Endodermal cell (in vitro differentiated cells): ENCODE results near the gene SLC35F1. TPM values are rescaled to one million over a fixed set of nuclear protein-coding genes. Genes with fewer than 3 reads are reported as not detected.

Source experiments
- DNase-seq: peaks from one replicate; pipeline ENCODE4 v3.0.0-alpha.2; 2017
- H3K27ac ChIP-seq: 2 replicates; pipeline ENCODE4 v1.5.1; 2013; ENCODE audit warnings: mild to moderate bottlenecking, low read depth, low read length, moderate library complexity
- H3K27me3 ChIP-seq: 2 replicates; pipeline ENCODE4 v1.6.1; 2013; ENCODE audit warnings: mild to moderate bottlenecking, low read length, moderate library complexity; ENCODE audit not compliant: insufficient read depth, control insufficient read depth, poor library complexity, severe bottlenecking
- H3K36me3 ChIP-seq: 2 replicates; pipeline ENCODE4 v1.7.0; 2013; ENCODE audit warnings: mild to moderate bottlenecking, low read length, moderate library complexity; ENCODE audit not compliant: control insufficient read depth, insufficient read depth
- H3K4me1 ChIP-seq: one replicate; pipeline ENCODE4 v1.7.0; 2013; ENCODE audit warnings: low read length; ENCODE audit not compliant: control insufficient read depth, insufficient read depth
- H3K4me3 ChIP-seq: 2 replicates; pipeline ENCODE4 v1.5.1; 2013; ENCODE audit warnings: mild to moderate bottlenecking, low read length, moderate library complexity
- H3K9ac ChIP-seq: 2 replicates; pipeline ENCODE4 v1.6.1; 2013; ENCODE audit warnings: mild to moderate bottlenecking, low read length, moderate library complexity; ENCODE audit not compliant: poor library complexity, severe bottlenecking; ENCODE audit errors: extremely low read depth
- H3K9me3 ChIP-seq: 2 replicates; pipeline ENCODE4 v1.6.1; 2013; ENCODE audit warnings: mild to moderate bottlenecking, low read length, moderate library complexity; ENCODE audit not compliant: control insufficient read depth
- H3K27ac Mint-ChIP-seq: 2 replicates; pipeline ENCODE4 v1.8.0; 2020; ENCODE audit warnings: mixed read lengths
- H3K27me3 Mint-ChIP-seq: 2 replicates; pipeline ENCODE4 v1.8.0; 2021; ENCODE audit warnings: mild to moderate bottlenecking, mixed read lengths; ENCODE audit not compliant: insufficient read depth
- H3K36me3 Mint-ChIP-seq: 2 replicates; pipeline ENCODE4 v1.8.0; 2020; ENCODE audit warnings: low read depth, mixed read lengths
- H3K4me1 Mint-ChIP-seq: 2 replicates; pipeline ENCODE4 v1.8.0; 2020; ENCODE audit warnings: mixed read lengths
- H3K4me3 Mint-ChIP-seq: 2 replicates; pipeline ENCODE4 v1.8.0; 2020; ENCODE audit warnings: mild to moderate bottlenecking, moderate library complexity, mixed read lengths
- H3K9me3 Mint-ChIP-seq: 2 replicates; pipeline ENCODE4 v1.8.0; 2020; ENCODE audit warnings: mild to moderate bottlenecking, mixed read lengths
- WGBS, 2 experiments: methylation state at CpG; one replicate each; pipeline versions ENCODE4 v1.1.5 to v1.1.7; 2013; ENCODE audit warnings: missing lambda C conversion rate in 2 of 2, mixed read lengths in 1 of 2; ENCODE audit not compliant: insufficient coverage in 1 of 2, insufficient read length in 1 of 2; 5-methylcytosine and 5-hydroxymethylcytosine counted together
- total RNA-seq, 2 donors: library from RNA; stranded (reverse); fragmentation: NEBNext Ultra II Directional in 1 of 2; extraction: Animal tissue kit (Norgen Biotek cat#: 25700) in 1 of 2; gene quantifications; 2 replicates in 1 of 2; 3 replicates in 1 of 2; pipeline ENCODE4 v1.2.1, GENCODE V29; 2021
- TF ChIP-seq, protein P1 (sequence below): fragments of 200-600 bp; sonication (generic); conservative IDR thresholded peaks from 2 replicates; pipeline ENCODE4 v1.5.0; 2021; ENCODE audit warnings: antibody characterized with exemption, mild to moderate bottlenecking

Gene SLC35F1
- total RNA-seq, 2 donors from 2014 or later: 6.7 to 12.8 TPM

DNA sequence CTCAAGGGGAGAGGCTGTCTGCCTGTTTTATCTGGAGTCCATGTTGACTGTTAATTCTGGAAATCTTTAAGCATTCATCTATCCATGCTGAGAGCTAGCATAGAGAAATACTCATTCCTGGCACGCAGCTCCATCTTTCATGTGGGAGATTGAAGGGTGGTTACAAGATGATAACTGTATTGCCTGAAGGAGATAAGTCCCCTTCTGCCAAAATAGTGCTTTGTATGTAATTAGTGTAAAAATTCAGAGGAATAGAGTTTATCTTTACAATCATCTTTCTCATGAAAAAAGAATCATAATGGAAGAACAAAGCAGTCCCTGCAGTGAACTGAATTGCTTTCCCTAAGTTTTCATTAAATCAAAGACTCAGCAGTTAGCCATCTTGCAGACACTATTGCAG lies 256.5 kb downstream of the SLC35F1 start:
- Histone ChIP-seq H3K27ac (no peak overlapping the region), H3K9me3 (no peaks in the 10 kb centered on the region), H3K9ac (no peak overlapping the region), H3K27me3 (no peaks in the 10 kb centered on the region), H3K4me1 (no peaks in the 10 kb centered on the region), H3K36me3 (no peaks in the 10 kb centered on the region), H3K4me3 (no peak overlapping the region)
- Mint-ChIP-seq H3K9me3 (no peaks in the 10 kb centered on the region), H3K4me3 (no peak overlapping the region), H3K27ac (no peak overlapping the region), H3K27me3 (no peaks in the 10 kb centered on the region), H3K4me1 (no peaks in the 10 kb centered on the region), H3K36me3 (no peaks in the 10 kb centered on the region)
- TF ChIP-seq, protein P1, sequence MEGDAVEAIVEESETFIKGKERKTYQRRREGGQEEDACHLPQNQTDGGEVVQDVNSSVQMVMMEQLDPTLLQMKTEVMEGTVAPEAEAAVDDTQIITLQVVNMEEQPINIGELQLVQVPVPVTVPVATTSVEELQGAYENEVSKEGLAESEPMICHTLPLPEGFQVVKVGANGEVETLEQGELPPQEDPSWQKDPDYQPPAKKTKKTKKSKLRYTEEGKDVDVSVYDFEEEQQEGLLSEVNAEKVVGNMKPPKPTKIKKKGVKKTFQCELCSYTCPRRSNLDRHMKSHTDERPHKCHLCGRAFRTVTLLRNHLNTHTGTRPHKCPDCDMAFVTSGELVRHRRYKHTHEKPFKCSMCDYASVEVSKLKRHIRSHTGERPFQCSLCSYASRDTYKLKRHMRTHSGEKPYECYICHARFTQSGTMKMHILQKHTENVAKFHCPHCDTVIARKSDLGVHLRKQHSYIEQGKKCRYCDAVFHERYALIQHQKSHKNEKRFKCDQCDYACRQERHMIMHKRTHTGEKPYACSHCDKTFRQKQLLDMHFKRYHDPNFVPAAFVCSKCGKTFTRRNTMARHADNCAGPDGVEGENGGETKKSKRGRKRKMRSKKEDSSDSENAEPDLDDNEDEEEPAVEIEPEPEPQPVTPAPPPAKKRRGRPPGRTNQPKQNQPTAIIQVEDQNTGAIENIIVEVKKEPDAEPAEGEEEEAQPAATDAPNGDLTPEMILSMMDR: no peak
- 83 to 88% methylated on average over 1 of the region's 1 CpG for WGBS, 2 experiments
- no peak for DNase-seq

DNA sequence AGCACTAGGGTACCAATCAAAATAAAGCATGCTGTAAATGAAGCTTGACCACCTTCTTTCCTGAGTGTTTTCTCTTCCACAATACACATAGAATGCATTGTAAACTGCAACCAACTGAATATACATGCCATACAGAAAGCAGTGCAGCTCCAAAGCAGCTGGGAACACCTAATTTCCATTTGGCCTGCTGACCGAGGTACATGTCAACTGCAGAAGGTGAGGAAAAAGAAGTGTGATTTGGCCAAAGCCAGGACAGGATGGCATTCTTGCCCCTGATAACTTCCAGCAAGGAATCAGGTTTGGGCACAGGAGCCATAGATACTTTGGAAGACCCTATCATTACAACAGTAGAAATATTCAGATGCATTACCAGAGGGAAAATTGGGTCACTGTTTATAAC lies 258.4 kb downstream of the SLC35F1 start:
- Mint-ChIP-seq H3K27me3 (no peaks in the 10 kb centered on the region), H3K4me3 (no peak overlapping the region), H3K36me3 (no peaks in the 10 kb centered on the region), H3K27ac (no peak overlapping the region), H3K4me1 (no peaks in the 10 kb centered on the region), H3K9me3 (no peaks in the 10 kb centered on the region)
- no peak overlapping the region for H3K4me3 ChIP-seq
- H3K27ac ChIP-seq: no peak overlapping the region
- TF ChIP-seq, protein P1: no peak
- DNase-seq: no peak
- H3K4me1 ChIP-seq: no peaks in the 10 kb centered on the region
- no peaks in the 10 kb centered on the region for H3K27me3 ChIP-seq
- WGBS, 2 experiments: 90 to 100% methylated on average over 1 of the region's 1 CpG
- no peaks in the 10 kb centered on the region for H3K9me3 ChIP-seq
- no peak overlapping the region for H3K9ac ChIP-seq
- H3K36me3 ChIP-seq: no peaks in the 10 kb centered on the region

DNA sequence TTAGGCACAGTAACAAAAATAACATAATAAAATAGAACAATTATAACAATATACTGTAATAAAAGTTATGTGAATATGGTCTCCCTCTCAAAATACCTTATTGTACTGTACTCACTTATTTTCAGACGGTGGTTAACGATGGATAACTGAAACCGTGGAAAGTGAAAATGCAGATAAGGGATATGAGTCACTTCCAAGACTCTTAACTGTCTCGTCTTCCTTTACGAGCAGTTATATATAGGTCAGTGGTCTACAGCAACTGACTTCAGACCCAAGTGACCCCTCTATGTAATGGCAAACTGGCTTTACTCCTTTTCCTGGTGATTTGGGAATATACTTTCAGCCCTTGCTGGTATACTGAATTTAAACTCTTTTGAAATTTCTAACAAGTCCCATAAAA lies 261.4 kb downstream of the SLC35F1 start:
- H3K9me3 Mint-ChIP-seq: peaks cover under 1% of the 10 kb centered on the region
- H3K36me3 Mint-ChIP-seq: no peaks in the 10 kb centered on the region
- H3K27me3 ChIP-seq: no peaks in the 10 kb centered on the region
- no peak overlapping the region for H3K4me3 Mint-ChIP-seq
- peaks cover 6% of the 10 kb centered on the region for H3K9me3 ChIP-seq
- H3K4me1 ChIP-seq: no peaks in the 10 kb centered on the region
- no peak for DNase-seq
- no peaks in the 10 kb centered on the region for H3K36me3 ChIP-seq
- H3K4me1 Mint-ChIP-seq: no peaks in the 10 kb centered on the region
- no peak overlapping the region for H3K27ac ChIP-seq
- H3K4me3 ChIP-seq: no peak overlapping the region
- TF ChIP-seq, protein P1: no peak
- no peak overlapping the region for H3K27ac Mint-ChIP-seq
- no peak overlapping the region for H3K9ac ChIP-seq
- WGBS, 2 experiments: 94 to 95% methylated on average over 2 to 5 of the region's 5 CpGs
- no peaks in the 10 kb centered on the region for H3K27me3 Mint-ChIP-seq
